HG03064 (cell line): Measurements from ENCODE around the gene U2AF2.

Experiments
- ATAC-seq: cut with Tn5 transposase; IDR thresholded peaks from one replicate; pipeline ENCODE4 v1.9.1; 2021; ENCODE audit warnings: low read depth; ENCODE audit not compliant: unreplicated experiment

U2AF2 gene

DNA sequence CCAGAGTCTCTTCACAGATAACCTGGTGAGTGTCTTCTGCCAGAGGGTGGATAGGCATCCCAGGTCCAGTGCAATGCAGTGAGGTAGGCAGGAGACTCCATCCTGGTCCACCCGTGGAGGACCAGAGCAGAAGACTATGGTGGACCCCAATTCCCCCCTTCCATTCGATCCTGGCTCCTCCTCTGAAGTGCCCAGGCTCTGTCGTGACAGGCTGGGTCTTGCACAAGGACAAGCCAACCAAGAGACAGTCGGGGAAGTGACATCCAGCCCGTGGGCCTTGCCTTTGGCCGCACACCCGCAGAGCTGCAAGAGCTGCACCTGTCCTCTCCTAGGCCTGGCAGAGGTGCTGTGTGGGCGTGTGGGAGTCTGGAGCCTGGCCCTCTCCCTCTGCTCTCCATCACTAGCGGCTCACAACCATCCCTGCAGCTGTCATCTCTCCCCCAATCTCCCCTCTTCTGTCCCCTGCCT lies 33.6 kb upstream of the U2AF2 start:
- no peak for ATAC-seq

DNA sequence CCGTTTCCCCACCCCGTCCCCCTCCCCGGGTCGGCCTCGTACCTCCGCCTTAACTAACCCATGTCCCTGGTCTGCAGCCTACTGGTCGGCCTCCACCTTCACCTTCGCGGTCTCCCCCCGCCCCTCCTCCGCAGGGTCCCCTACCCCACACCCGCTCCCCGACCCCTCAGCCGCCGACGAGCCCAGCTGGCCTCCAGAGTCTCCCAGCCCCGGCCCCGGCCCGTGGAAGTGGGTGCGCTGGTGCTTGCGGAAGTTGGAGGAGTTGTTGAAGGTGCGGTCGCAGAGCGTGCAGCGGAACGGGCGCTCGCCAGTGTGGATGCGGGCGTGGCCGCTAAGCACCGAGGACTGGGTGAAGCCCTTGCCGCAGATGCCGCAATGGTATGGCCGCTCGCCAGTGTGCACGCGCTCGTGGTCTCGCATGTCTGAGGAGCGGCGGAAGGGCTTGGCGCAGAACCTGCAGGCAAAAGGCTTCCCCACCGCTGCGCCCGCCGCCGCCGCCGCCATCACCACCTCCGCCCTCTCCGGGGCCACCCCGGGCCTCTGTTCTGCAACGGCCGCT lies 33.1 kb upstream of the U2AF2 start:
- ATAC-seq: no peak

DNA sequence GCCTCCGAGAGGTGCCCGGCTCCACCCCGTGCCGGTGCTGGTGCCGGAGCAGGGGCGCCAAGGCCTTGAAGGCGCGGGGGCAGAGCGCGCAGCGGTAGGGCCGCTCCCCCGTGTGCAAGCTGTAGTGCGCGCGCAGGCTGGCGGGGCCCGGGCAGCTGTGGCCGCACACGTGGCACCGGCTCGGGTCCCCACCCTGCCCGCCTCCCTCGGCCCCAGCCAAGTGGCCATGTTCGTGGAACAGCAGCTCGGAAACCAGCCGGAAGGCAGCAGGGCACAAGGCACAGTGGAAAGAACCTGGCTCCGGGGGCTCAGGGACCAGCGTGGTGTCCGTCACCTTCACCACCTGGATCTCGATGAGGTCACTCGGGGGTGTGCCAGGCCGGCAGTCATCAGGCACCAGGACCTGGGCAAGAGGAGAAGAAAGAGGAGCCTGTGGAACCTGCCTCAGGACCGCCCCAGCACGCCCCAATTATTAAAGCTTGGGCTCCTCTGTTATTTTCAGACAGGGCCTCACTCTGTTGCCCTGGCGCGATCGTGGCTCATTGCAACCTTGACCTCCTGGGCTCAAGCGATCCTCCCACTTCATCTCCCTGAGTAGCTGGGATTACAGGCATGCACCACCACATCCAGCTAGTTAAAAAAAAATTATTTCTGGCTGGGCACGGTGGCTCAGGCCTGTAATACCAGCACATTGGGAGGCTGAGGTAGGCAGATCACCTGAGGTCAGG lies 32.4 kb upstream of the U2AF2 start:
- no peak for ATAC-seq

DNA sequence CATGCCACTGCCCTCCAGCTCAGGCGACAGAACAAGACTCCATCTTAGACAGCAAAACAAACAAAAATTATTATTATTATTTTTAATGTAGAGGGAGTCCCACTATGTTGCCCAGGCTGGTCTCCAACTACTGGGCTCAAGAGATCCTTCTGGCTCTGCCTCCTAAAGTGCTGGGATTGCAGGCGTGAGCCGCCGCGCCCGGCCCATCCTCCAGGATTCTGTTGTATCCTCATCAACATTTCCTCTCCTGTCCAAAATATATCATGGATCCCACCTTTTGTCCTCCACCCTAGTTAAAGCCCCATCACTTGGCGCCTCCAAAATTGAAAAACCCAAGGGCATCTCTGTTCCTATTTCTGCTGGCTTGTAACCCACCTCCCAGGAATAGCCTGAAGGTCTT lies 31.7 kb upstream of the U2AF2 start:
- no peak for ATAC-seq

DNA sequence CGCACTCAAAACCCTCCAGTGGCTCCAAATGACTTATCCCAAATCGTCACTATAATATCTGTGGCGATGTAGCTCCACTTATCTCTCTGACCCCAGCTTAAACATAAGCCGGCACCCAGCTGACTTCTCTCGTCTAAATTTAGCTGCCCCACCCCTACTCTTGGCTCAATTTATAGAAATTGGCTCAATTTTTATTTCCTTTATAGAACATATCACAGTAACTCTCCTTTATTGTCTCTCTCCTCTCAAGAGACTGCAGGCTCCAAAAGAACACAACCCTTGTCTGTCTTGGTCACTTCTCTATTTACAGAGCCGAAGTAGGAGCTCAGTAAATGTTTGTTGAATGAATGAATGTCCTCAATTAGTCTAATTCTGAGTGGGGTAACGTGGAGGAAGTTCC lies 31.3 kb upstream of the U2AF2 start:
- no peak for ATAC-seq

DNA sequence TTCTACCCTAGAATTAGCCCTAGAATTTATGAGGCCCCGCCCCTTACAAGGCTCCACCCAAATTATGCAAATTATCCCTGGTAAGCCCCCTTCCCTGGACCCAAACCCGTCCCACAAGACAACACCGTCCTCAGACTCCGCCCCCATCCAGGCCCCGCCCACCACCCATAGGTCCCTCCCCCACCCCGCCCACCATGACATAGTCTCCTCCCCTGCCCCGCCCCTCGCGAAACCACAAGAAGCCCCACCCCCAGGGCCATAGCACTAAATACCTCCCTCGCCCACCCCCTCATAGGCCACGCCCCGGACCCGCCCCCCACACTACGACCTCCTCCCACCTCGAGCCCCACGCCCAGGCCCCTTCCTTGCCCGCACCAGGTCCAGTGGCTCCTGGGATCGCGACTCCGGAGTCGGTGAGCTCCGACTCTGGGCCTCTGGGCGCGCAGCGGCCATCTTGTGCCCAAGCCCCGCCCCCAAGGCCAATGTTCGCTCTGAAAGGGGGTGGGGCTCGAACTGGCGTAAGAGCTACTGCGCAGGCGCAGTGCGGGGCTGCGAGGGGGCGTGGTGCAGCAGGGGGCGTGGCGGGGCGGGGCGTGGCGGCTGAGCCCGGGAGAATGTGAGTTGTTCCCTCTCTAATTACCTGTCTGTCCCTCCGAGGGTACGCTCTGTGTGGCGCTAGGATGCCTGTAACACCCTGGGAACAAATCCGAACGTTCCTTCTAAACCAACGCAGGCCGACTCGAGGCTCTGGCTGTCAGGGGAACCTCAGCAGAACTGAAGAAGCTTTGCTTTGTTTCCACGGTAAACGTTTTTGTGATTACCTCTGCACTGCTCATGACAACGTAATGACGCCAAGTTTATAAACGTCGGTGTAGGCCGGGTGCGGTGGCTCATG lies 30.5 kb upstream of the U2AF2 start, which contains the start of gene ZNF784:
Gene ZNF784 (minus strand): TSS at position 458 of the 895 bp plus-strand sequence. CDS start 5 bp downstream, at position 453.
- peak; percentile 59 for ATAC-seq

DNA sequence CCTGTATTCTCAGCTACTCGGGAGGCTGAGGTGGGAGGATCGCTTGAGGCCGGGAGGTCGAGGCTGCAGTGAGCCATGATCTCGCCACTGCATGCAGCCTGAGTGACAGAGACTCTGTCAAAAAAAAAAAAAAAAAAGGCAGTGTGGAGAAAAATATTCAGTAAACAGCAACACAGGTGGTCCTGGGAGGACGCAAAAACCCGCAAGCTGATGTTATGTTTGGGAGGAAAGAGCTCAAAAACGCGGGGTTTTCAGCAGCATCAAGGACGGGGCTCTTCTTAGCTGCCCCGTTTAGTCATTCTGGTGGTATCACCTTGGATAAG lies 29.9 kb upstream of the U2AF2 start:
- ATAC-seq: no peak

DNA sequence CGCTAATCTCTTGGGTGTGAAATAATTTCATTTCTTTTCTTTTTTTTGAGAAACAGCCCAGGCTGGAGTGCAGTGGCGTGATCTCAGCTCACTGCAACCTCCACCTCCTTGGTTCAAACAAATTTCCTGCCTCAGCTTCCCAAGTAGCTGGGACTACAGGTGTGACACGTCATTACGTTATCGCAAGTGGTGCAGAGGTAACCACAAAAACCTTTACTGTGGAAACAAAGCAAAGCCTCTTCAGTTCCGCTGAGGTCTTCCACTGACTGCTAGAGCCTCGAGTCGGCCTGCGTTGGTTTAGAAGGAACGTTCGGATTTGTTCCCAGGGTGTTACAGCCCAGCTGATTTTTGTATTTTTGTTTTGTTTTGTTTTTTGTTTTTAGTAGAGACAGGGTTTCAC lies 28.5 kb upstream of the U2AF2 start:
- ATAC-seq: no peak

DNA sequence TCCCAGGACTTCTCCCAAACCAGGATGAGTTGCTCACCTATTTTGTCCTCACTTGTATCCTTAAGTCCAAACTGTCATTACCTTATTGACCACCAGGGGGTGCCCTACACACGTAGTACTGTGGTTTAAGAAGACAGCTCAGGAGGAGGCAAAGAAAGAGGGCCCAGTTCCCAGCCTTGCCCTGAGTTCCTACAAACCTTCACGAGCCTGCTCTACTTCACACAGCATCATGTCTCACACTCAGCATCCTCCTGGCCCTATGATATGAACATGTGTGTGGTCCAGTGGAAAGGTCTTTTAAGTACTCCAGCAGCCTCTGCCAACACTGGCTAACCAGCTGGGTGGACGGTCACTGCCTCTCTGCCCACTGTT lies 22.4 kb upstream of the U2AF2 start:
- no peak for ATAC-seq

DNA sequence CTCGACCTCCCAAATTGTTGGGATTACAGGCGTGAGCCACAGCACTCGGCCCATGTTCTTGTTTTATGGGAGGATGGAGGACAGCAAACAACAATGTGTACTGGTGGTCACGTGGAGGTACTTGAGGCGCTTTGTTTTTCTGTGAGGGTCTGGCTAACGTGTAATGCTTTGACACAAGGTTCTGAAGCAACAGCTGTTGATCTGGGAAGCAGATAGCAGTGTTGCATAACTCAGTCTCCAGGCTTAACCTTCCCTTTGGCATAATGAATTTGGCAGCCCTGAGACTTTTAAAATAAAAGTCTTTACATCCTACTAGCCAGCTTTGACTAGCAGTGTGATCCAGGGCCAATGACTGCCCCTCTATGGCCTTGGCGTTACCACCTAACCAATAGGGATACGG lies 21.0 kb upstream of the U2AF2 start:
- ATAC-seq: no peak

DNA sequence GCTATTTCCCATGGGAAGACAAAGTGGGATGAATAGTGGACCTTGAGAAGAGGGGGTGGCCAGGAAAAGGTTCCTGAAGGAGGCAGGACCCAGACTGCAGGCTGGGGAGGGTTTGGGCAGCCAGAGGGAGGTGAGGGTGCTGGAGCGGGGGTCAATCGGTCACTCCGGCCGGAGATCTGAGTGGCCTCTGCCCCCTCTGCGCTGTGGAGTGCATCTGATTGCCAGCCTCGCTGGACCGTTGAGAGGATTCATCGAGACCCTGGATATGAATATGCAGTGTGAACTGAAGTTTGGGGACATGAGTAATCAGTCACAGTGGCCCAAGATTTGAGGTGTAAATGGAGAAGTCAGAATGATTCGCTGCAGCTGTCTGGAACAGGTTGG lies 19.5 kb upstream of the U2AF2 start:
- no peak for ATAC-seq

DNA sequence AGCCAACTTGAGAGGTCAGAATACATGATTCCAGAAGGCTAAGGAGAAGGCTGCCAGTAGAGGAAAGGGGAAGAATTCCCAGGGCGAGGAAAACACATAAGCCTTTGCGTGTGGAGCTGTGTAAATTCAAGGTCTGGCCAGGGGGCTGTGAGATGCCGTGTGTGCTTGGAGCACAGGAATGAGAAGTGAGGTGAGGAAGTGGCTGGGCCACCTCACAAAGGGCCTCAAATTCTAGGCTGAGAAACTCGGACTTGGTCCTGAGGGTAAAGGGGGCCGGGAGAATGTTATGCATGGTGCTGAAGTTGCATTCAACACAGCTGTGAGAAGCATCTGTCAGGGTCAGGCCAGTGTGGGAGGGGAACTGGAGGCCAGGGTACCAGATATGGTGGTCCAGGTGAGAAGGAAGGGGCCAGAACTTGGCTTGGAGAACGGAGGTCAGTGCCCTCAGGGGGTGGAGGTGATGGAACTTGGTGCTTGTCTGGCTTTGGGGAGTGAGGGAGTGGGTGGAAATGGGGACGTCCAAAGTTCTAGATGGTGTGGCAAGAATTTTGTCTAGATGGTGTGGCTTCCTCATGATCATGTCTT lies 18.9 kb upstream of the U2AF2 start:
- no peak for ATAC-seq

DNA sequence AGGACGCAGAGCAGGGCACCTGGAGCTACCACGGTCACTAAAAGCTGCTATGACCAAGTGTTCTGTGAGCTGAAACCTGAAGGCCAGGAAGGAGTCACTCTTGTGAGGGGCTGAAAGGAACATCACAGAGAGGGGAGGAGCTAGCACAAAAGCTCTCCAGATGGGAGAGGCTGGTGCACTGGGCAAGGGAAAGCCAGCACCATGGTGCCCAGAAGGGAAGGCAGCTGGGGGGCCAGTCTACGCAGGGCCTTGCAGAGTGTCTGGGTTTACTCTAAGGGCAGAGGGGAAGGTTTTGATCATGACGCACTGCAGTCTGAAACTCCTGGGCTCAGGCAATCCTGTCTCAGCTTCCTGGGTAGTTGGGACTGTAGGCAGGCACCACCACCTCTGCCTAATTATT lies 18.1 kb upstream of the U2AF2 start:
- ATAC-seq: no peak

DNA sequence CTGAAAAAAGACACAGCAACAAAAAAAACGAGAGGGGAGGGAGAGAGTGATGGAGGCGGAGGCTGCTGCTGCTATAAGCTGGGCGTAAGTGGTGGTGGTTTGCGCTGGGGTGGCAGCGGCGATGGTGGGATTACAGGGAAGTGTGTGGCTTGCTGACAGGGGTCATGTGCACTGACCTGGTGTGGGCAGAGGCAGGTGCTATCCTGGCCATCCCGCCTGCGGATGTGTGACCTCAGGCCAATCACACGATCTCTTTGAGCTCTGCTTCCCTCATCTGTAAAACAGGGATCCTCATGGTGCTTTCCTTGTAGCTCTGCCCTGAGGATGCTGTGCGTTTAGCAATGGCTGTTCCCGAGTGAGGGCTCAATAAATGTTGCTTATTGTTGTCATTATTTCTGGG lies 17.3 kb upstream of the U2AF2 start:
- ATAC-seq: no peak

DNA sequence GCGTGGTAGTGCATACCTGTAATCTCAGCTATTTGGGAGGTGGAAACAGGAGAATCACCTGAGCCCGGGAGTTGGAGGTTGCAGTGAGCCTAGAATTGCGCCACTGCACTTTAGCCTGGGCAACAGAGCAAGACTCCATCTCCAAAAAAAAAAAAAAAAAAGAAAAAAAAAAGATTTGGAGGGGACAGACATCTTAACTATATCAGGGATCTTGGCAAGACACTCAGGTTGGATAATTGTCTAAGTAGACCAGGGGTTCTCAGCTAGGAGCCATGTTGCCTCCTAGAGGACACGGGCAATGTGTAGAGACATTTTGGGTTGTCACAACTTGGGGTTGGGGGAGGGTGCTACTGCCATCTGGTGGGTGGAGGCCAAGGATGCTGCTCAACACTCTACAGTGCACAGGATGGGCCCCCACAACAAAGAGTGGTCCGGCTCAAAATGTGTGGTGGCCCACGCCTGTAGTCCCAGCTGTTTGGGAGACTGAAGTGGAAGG lies 15.9 kb upstream of the U2AF2 start:
- no peak for ATAC-seq

DNA sequence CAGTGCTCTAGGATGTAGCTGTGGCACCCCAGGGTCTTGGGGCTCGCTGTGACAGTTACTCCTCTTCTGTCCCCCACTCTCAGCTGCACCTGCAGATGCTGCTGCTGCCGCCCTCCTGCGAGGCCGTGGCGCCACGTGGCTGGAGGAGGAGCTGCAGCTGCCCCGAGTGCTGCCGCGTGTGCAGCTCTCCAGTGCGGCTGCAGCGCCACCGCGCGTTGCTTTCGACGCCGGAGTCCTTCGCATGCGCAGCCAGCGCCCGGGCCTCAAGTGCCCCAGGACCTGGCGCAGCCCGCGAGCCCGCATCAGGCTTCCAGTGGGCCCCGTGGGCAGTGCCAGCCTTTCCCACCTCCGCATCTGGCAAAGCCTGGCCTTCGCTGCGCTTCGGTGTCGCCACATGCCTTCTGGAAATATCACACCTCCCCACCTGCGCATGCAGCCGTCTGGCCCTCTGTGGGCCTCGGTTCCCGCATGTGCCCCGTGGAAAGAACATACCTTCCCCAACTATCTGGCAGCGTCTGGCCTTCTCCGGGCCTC lies 14.7 kb upstream of the U2AF2 start:
- no peak for ATAC-seq

DNA sequence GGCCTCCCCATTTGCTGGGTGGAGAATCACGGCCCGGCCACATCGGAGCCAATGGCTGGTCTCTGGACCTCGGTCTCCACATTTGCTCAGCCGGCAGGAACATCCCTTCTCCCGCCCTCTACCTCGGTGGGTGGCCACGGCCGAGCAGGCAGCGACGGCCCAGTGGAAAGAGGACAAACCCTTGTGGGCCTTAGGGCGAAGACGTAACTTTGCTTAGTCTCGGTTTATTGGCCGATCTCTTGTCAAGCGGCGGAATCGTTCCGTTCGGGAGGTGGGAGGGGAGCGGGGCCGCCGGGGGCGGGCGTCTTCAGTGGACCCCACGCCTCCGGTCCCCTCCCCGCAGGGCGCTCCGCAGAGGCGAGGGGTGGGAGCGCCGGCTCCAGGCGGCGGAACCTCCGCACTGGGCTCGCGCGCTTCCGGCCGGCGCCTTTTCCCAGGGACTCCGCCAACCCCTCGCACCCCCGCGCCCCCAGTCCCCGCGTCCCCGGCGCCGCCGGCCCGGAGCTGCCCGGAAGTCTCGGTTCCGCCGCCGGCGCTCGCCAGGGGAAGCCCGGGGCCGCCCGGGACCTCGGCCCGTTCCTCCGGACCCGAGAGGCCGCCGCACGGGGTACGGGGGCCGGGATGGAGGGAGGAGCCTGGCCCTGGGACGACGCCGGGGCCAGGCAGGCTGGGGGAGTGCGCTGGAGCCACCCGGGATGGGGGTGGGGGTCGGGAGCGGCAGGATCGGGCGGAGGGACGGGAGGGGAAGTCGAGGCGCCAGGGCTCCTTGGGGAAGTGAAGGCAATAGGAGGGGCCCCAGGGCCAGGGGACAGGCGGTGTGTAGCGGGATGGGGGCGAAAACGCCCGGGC lies 14.0 kb upstream of the U2AF2 start, which contains the start of gene ZNF580:
Gene ZNF580 (plus strand): TSS at position 426 of the 849 bp plus-strand sequence. CDS start 1,507 bp downstream, outside the sequence.
- ATAC-seq: no peak

DNA sequence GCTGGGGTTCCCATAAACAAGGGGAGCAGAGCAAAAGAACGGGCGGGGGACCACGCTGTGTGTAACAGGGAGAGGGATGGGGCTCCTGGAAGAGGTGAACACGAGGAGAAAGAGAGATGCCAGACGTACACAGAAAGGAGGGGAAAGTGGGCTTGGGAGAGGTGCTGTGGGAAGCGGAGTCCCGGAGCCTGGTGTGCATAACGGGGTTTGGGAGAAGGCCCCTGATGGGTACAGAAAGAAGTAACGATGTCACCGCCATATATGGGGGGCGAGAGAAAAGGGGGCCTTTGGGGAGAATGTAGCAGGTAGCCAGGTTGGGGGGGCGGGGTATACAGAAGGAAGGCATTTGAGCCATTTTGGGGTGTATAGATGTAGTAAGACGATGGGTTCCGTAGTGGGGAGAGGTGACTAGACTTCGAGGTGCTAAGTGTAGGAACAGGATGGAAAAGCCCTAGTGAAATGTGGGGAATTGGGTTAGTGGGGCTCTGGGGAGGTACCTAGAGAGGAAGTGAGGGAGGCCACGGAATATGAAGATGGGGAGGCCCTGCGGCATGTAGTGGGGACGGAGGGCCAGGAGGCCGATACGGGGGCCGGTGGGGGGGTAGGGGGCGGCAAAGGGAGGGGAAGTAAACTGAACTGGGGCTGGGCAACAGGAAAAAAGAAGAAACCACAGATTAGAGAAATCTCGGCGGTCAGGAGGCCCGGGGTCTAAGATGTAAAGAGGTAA lies 13.2 kb upstream of the U2AF2 start:
- ATAC-seq: no peak
